ENCODE results near the gene SGMS1. TPM values are rescaled to one million over a fixed set of nuclear protein-coding genes. Genes with fewer than 3 reads are reported as not detected.
"Not testable (repeated sequence)": the region's sequence is repeated elsewhere in the genome, so short reads cannot be mapped to it uniquely, and the experiment has no call there.

SGMS1 gene
- total RNA-seq, 1 donor from 2014 or later: 27.5 TPM

- CTCF ChIA-PET: no interaction called here
- Mint-ChIP-seq H3K9me3 (no peaks in the 10 kb centered on the region), H3K27ac (no peak overlapping the region), H3K4me1 (peaks cover 12% of the 10 kb centered on the region), H3K4me3 (no peak overlapping the region), H3K27me3 (no peaks in the 10 kb centered on the region), H3K36me3 (ENCODE audit: low read depth) (peaks cover 26% of the 10 kb centered on the region)
- POLR2A ChIA-PET: no interaction called here
- DNase-seq: no peak
- intact Hi-C loops (cut with micrococcal nuclease): no loop called here
- TF ChIP-seq CTCF (IDR thresholded peaks at IDR 0.05): no peak
- peak; percentile 61 for ATAC-seq (ENCODE audit: low read depth)
Measured at GRCh38 chr10:50431791-50432190, 192.0 kb downstream of the SGMS1 start.

GRCh38 chr10:50431133-50431532 lies 192.6 kb downstream of the SGMS1 start:
- intact Hi-C loops (cut with micrococcal nuclease): no loop called here
- H3K9me3 Mint-ChIP-seq: no peaks in the 10 kb centered on the region
- ATAC-seq (ENCODE audit: low read depth) (no peak), DNase-seq (no peak)
- POLR2A ChIA-PET: no interaction called here
- peaks cover 28% of the 10 kb centered on the region for H3K36me3 Mint-ChIP-seq (ENCODE audit: low read depth)
- CTCF ChIA-PET: no interaction called here
- H3K4me1 Mint-ChIP-seq: peaks cover 12% of the 10 kb centered on the region
- H3K4me3 Mint-ChIP-seq: no peak overlapping the region
- TF ChIP-seq CTCF (IDR thresholded peaks at IDR 0.05): no peak
- H3K27ac Mint-ChIP-seq: no peak overlapping the region
- H3K27me3 Mint-ChIP-seq: no peaks in the 10 kb centered on the region

GRCh38 chr10:50426485-50426884 lies 197.3 kb downstream of the SGMS1 start:
- H3K27ac Mint-ChIP-seq: no peak overlapping the region
- ChIA-PET CTCF (no interaction called here), POLR2A (no interaction called here)
- no peak for DNase-seq
- H3K4me3 Mint-ChIP-seq: no peak overlapping the region
- H3K27me3 Mint-ChIP-seq: no peaks in the 10 kb centered on the region
- no peak for TF ChIP-seq CTCF (IDR thresholded peaks at IDR 0.05)
- peaks cover 2% of the 10 kb centered on the region for H3K9me3 Mint-ChIP-seq
- no peak for ATAC-seq (ENCODE audit: low read depth)
- intact Hi-C loops (cut with micrococcal nuclease): no loop called here
- peaks cover 19% of the 10 kb centered on the region for H3K36me3 Mint-ChIP-seq (ENCODE audit: low read depth)
- peaks cover 18% of the 10 kb centered on the region for H3K4me1 Mint-ChIP-seq

- DNase-seq; H3K27ac Mint-ChIP-seq; CTCF ChIA-PET; intact Hi-C loops (cut with micrococcal nuclease); H3K4me3 Mint-ChIP-seq; ATAC-seq (ENCODE audit: low read depth); H3K9me3 Mint-ChIP-seq; H3K27me3 Mint-ChIP-seq: not testable (repeated sequence)
- POLR2A ChIA-PET: interaction anchor here (0.9 kb wide), 1 partner anchor 189 kb away, joined by 4 read pairs; no protein-coding TSS in a partner anchor
- Mint-ChIP-seq H3K36me3 (ENCODE audit: low read depth) (peaks cover 16% of the 10 kb centered on the region), H3K4me1 (peaks cover 26% of the 10 kb centered on the region)
Measured at GRCh38 chr10:50425215-50425614, 198.5 kb downstream of the SGMS1 start.

- no peak for DNase-seq
- peaks cover 2% of the 10 kb centered on the region for H3K9me3 Mint-ChIP-seq
- H3K27ac Mint-ChIP-seq: no peak overlapping the region
- no peak overlapping the region for H3K4me3 Mint-ChIP-seq
- POLR2A ChIA-PET: no interaction called here
- intact Hi-C loops (cut with micrococcal nuclease): no loop called here
- CTCF ChIA-PET: no interaction called here
- no peak for TF ChIP-seq CTCF (IDR thresholded peaks at IDR 0.05)
- peaks cover 31% of the 10 kb centered on the region for H3K4me1 Mint-ChIP-seq
- H3K27me3 Mint-ChIP-seq: no peaks in the 10 kb centered on the region
- peaks cover 16% of the 10 kb centered on the region for H3K36me3 Mint-ChIP-seq (ENCODE audit: low read depth)
- ATAC-seq (ENCODE audit: low read depth): no peak
Measured at GRCh38 chr10:50423448-50423847, 200.3 kb downstream of the SGMS1 start.

GRCh38 chr10:50422259-50422658 lies 201.5 kb downstream of the SGMS1 start:
- intact Hi-C loops (cut with micrococcal nuclease): no loop called here
- Mint-ChIP-seq H3K9me3 (peaks cover 2% of the 10 kb centered on the region), H3K4me3 (no peak overlapping the region), H3K27me3 (no peaks in the 10 kb centered on the region), H3K27ac (no peak overlapping the region), H3K36me3 (ENCODE audit: low read depth) (peaks cover 11% of the 10 kb centered on the region), H3K4me1 (peaks cover 38% of the 10 kb centered on the region)
- ATAC-seq (ENCODE audit: low read depth) (no peak), DNase-seq (no peak)
- CTCF ChIA-PET: no interaction called here
- no peak for TF ChIP-seq CTCF (IDR thresholded peaks at IDR 0.05)
- POLR2A ChIA-PET: no interaction called here

Measured in activated B cell treated with CpG ODN at 0.5 μM for 24 hours (primary cell).